Left lobe of liver (tissue), 2 donors: ENCODE data around the gene CFHR1. TPM values are rescaled to one million over a fixed set of nuclear protein-coding genes. Genes with fewer than 3 reads are reported as not detected.
A peak's percentile ranks its signal among the peaks of the same experiment; 100 is the strongest.
"Not testable (repeated sequence)": the region's sequence is repeated elsewhere in the genome, so short reads cannot be mapped to it uniquely, and the experiment has no call there.

Source experiments
- ATAC-seq: fragments of 200-7000 bp; cut with Tn5 transposase; one replicate; pipeline ENCODE4 v1.9.1; 2020; ENCODE audit warnings: mild to moderate bottlenecking, moderate library complexity
- DNase-seq: peaks from one replicate; pipeline ENCODE4 v3.0.0-alpha.2; 2020; ENCODE audit warnings: low spot score
- total RNA-seq: library from RNA; stranded (reverse); gene quantifications from one replicate; pipeline ENCODE4 v1.2.1, GENCODE V29; 2021
- donor health status: DM: no; HTN: no; CAD: no; lungs with moderate emphysema.
- donor health status: DM: no; HTN: yes; CAD: no.

The CFHR1 gene
- total RNA-seq, result 675 TPM

DNA sequence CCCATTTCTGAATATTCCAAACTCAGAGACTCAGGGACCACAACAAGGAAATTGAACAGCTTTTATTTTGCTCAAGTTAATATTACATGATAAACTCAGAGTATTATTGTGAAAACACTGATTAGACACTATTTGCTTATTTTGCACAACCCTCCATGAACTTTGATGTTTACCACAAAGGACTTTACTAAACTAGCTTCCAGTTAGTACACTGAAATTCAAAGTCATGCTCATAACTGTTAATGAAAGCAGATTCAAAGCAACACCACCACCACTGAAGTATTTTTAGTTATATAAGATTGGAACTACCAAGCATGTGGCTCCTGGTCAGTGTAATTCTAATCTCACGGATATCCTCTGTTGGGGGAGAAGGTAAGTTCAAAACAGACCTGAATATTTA, at the start of gene CFHR1:
Gene CFHR1 (plus strand): TSS at position 201 of the 400 bp plus-strand sequence. CDS start 114 bp downstream, at position 315.
- peak; percentile 70 for ATAC-seq
- not testable (repeated sequence) for DNase-seq

DNA sequence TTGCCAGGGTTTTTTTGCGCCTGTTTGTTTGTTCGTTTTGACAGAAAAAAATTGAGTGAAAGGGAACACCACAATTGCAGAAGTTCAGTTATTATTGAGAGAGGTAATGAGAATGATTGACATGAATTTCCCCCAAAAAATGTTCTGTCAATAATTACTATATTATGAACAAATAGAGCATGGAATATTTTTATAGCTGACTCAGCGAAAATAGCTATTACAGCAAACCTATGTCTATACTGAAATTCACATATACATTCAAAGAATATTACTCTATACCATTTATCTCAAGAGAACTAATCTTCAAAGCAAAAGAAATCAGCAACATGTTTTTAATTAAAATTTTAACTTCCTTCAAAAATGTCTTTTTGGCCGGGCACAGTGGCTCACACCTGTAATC, 49.7 kb upstream of the CFHR1 start:
- ATAC-seq, DNase-seq: not testable (repeated sequence)

DNA sequence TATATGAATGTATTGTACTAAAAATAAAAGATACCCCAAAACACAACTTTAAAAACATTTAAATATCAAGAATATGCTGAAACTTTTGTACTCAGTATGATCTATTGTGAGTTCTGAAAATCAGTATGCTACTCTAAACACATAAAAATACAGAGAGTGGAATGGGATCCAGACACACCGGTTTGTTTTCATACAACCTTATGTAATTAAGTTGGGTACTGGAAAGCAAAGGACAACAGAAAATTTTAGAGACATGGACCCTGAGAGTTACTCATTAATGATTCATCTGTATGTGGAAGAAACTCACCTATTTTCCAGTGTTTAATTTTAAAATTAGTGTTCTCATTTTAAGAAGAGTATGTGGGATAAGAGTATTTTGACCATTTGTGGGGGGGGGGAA, 45.8 kb upstream of the CFHR1 start:
- ATAC-seq (peak; percentile 51), DNase-seq (no peak)

DNA sequence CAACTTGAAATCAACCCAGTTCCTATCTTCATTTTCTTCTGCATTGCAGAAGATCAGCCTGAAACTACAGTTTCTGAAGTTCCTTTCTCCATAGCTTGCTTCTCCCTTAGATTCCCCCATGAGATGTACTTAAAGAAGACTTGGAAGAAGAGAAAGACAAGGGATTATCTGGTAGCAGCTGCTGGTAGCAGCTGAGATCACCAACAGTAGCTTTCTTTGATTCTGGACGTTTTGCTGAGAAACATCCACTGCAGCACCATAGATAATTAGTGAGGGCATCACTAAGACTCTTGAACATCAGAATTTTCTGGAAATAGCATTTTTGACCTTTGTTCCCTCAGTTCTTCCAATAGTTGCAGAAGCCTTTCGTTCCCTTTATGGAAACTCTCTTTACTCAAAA, 45.4 kb upstream of the CFHR1 start:
- ATAC-seq, result peak; percentile 47
- no peak for DNase-seq

DNA sequence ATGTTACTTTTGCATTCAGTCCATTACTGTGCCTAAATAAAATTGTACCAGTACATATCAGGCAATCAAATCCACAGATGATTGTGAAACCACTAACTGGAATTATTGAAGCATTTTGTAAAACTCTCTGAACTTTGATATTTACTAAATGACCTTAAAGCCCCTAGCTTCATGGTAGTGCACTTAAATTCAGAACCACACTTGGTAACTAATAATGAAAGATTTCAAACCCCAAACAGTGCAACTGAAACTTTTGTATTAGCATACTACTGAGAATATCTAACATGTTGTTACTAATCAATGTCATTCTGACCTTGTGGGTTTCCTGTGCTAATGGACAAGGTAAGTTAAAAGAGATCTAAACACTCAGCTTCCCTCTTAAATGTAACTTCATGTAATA, 44.9 kb upstream of the CFHR1 start, which contains the start of gene CFHR3:
Gene CFHR3 (plus strand): TSS at position 238 of the 400 bp plus-strand sequence. CDS start 47 bp downstream, at position 285.
- DNase-seq, result no peak
- ATAC-seq, result peak; percentile 64

DNA sequence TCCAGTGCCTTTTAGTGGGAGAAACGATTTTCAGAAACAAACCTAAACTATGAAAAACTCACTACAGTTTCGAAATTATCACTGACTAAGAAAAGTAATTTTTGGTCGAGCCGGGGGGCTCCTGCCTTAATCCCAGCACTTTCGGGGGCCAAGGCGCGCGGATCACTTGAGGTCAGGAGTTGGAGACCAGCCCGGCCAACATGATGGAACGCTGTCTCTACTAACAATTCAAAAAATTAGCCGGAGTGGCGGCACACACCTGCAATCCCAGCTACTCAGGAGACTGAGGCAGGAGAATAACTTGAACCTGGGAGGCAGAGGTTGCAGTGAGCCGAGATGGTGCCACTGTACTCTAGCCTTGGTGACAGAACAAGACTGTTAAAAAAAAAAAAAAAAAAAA, 41.9 kb upstream of the CFHR1 start:
- ATAC-seq, result peak; percentile 15
- DNase-seq, result no peak

DNA sequence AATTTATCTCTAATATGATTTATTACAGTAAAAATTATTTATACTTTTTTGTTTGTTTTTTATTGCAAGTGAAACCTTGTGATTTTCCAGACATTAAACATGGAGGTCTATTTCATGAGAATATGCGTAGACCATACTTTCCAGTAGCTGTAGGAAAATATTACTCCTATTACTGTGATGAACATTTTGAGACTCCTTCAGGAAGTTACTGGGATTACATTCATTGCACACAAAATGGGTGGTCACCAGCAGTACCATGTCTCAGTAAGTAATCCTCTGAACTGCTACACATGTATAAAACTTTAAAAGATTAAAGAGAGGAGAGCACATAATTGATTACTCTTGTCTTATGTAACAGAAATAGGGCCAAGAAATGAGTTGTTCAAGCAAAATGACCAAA, 40.4 kb upstream of the CFHR1 start:
- no peak for ATAC-seq
- no peak for DNase-seq

DNA sequence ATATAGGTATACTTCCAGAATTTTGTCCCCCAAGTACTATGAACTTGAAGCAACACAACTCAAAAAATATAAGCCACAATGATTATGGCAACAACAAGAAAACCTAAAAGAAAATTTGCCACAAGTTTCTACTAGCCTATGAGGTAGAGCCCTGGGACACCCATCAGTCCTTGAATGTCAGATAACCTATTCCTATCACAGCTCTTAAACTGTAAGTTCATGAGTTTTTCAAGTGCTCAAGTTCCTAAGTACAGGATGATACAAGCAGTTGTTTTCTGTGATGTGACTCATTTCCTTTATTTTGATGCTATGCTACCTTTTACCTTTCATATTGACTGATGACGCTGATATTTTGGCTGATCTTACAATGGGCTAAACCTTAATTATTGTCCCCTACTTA, 28.3 kb upstream of the CFHR1 start:
- not testable (repeated sequence) for DNase-seq, ATAC-seq

DNA sequence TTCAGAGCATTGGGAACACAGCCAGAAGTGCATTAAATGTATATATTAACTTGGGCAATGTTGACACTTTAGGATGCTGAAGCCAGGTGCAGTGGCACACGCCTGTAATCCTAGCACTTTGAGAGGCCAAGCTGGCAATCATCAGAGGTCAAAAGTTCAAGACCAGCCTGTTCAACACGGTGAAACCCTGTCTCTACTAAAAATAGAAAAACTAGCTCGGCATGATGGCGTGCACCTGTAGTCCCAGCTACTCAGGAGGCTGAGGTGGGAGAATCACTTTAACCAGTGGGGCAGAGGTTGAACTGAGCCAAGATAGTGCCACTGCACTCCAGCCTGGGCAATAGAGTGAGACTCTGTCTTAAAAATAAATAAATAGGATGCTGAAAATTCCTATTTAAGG, 25.4 kb upstream of the CFHR1 start:
- peak; percentile 36 for ATAC-seq
- not testable (repeated sequence) for DNase-seq

DNA sequence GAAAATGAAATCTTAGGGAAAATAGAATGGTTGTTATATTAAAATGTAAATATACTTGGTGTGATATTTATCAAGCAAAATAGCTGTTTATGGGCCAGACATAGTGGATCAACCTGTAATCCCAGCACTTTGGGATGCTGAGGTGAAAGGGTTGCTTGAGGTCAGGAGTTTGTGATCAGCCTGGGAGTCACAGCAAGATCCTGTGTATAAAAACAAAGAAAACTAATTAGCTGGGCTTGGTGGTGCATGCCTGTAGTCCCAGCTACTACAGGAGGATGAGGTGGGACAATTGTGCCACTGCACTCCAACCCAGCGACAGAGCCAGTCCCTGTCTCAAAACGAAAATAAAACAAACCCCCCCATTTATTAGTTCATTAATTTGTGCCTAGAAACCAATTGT, 21.6 kb upstream of the CFHR1 start:
- ATAC-seq (peak; percentile 41), DNase-seq (no peak)

DNA sequence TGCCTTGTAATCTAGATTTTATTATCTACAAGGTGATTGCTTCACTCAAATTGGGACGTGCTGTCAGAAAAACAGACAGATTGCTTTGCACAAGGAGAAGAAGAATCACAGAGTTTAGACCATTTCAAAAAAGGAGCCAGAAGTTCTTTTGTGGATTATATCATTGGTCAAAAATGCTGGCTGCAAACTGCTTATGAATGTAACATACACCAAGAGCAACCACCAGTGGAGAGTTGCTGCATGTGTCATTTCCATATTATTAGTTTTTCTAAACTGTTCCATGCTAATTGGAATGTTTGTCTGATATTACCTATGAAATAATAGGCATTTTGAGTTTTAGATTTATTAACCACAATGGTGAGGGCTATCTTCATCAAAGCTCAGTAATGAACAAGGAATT, 17.6 kb upstream of the CFHR1 start:
- not testable (repeated sequence) for DNase-seq, ATAC-seq

DNA sequence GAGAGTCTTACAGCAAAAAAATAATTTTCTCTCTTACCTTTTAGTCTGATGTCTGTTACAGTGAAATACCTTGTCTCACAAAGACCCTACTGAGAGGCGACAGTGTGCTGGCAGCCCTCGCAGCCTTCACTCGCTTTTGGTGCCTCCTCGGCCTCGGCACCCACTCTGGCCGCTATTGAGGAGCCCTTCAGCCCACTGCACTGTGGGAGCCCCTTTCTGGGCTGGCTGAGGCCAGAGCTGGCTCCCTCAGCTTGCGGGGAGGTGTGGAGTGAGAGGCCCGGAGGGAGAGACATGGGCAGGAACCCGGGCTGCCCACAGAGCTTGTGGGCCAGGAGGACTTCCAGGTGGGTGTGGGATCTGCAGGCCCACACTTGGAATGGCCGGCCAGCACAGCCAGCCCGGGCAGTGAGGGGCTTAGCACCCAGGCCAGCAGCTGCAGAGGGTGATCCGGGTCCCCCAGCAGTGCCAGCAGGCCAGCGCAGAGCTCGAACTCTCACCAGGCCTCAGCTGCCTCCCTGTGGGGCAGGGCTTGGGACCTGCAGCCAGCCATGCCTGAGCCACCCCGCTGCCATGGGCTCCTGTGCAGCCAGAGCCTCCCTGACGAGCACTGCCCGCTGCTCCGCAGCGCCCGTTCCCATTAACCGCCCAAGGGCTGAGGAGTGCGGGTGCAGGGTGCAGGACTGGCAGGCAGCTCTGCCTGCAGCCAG, 10.8 kb upstream of the CFHR1 start:
- ATAC-seq, result no peak

DNA sequence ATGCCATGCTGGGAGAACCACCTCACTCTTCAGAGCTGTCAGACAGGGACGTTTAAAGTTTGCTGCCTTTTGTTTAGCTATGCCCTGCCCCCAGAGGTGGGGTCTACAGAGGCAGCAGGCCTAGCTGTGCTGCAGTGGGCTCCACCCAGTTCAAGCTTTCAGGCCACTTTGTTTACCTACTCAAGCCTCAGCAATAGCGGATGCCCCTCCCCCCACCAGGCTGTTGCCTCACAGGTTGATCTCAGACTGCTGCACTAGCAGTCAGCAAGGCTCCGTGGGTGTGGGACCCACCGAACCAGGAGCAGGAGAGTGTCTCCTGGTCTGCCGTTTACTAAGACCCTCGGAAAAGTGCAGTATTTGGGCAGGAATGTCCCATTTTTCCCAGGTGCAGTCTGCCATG, 2.1 kb upstream of the CFHR1 start:
- ATAC-seq, result peak; percentile 26

More for the DNA sequence above, 10.8 kb upstream of the CFHR1 start:
- DNase-seq, result no peak

DNA sequence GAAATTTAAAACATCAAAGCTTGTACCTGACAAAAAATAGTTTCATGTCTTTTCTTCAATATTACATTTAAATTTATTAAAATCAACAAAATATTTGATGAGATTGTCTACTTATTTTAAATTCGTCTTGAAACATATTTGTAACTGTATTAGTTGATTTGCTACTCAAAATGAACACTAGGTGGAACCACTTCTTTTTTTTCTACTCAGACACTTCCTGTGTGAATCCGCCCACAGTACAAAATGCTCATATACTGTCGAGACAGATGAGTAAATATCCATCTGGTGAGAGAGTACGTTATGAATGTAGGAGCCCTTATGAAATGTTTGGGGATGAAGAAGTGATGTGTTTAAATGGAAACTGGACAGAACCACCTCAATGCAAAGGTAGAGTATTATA, 8.3 kb downstream of the CFHR1 start:
- ATAC-seq, result peak; percentile 76

More for the DNA sequence above, 2.1 kb upstream of the CFHR1 start:
- DNase-seq, result peak; percentile 78

DNA sequence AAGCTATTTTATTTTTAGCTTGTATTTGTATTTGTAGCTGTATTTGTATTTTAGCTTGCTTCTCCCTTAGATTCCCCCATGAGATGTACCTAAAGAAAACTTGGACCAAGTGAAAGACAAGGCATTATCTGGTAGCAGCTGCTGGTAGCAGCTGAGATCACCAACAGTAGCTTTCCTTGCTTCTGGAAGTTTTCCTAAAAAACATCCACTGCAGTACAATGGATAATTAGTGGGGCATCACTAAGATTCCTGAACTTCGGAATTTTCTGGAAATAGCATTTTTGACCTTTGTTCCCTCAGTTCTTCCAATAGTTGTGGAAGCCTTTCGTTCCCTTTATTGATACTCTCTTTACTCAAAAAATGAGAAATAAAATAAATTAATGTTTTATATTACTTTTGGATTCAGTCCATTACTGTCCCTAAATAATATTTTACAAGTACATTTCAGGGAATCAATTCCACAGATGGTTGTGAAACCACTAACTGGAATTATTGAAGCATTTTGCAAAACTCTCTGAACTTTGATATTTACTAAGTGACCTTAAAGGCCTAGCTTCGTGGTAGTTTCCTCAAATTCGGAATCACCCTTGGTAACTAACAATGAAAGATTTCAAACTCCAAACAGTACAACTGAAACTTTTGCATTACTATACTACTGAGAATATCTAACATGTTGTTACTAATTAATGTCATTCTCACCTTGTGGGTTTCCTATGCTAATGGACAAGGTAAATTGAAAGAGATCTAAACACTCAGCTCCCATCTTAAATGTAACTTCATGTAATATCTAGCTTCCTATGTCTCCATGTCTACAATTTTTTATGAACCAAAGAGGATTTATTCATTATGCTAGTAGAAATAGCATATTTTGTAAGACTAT, 30.3 kb downstream of the CFHR1 start:
- DNase-seq, result not testable (repeated sequence)
- ATAC-seq, result peak; percentile 80

More for the DNA sequence above, 8.3 kb downstream of the CFHR1 start:
- DNase-seq, result not testable (repeated sequence)

DNA sequence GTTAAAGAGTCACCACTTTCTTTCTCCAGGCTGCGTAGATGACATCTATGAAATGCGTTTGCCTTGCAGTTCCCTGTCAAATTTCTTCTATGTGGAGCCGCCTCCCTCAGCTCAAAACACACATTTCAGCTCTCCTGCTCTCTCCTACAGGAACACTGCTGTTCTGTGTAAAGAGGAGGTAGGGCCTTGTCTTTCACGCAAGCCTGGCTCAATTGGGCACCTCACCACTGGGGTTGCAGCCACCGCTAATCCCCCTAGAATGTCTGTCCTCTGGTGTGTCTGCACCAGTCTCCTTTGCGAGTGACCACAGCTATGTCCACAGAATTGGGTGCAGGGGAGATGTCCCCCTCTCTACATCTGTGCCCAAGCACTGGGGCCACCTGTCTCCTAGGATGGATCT, 36.5 kb downstream of the CFHR1 start:
- ATAC-seq (no peak), DNase-seq (no peak)

DNA sequence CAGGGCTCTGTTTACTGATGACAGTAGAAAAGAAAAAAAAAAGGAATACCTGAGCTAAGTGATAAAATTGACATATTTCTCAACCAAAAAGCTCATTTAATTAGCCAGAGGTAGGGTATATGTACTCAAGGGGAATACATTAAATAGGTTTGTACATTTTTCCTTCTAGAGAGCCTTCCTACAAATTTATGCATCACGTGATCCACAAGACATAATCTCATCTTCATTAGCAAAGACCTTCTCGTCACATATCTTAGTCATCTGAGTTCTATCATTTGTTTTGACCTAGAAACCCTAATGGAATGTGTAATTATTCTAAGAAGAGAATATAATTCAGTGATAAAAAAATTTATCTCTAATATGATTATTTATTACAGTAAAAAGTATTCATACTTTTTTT, 37.7 kb downstream of the CFHR1 start:
- no peak for ATAC-seq
- DNase-seq, result no peak

DNA sequence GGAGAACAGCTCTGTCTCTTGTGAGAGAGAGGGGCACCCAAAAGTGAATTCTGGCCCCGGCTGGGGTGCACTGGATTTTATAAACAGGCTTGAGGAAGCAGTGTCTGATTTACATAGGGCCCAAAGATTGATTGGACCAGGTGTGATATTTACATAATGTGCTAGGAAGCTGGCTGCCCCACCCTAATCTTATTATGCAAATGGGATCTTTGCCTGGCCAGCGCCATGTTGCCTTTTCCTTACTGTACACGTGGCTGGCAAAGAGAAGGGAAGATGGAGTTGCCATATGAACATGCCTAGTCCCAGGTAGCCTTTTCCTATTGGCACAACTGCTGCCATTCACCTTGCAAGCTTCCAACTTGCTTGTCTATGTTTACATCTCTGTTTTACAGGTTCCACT, 39.3 kb downstream of the CFHR1 start:
- ATAC-seq, result no peak
- DNase-seq, result no peak

DNA sequence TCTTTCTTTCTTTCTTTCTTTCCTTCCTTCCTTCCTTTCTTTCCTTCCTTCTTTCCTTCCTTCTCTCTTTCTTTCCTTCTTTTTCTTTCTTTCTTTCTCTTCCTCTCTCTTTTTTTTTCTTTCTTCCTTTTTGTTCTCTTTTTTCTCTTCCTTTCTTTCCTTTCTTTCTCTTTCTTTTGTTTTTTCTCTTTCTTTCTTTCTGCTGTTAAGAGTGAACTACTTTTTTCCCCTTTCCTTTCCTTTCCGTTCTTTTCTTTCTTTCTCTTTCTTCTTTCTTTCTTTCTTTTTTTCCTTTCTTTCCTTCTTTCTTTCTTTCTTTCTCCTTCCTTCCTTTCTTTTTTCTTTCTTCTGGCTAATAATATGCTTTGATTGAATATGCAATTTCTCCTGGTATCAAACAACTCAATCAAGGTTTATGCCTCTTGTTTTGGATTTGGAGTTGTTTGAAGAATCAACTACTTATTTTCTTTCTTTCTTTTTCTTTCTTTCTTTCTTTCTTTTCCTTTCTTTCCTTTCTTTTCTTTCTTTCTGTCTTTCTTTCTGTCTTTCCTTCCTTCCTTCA, 40.9 kb downstream of the CFHR1 start:
- DNase-seq, result no peak
- no peak for ATAC-seq

DNA sequence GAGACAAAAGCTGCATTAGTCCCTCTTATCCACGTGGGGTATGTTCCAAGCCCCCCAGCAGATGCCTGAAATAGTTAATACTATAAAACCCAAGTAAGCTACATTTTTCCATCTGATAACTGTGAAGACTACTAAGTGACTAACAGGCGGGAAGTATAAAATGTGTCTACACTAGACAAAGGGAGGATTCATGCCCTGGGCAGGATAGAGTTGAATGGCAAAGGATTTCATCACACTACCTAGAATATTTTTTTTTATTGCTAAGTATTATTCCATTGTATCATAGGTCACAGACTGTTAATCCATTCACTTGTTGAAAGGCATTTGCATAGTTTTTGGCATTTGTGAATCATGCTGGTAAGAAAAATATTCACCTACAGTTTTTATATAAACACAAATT, 41.9 kb downstream of the CFHR1 start:
- no peak for ATAC-seq
- no peak for DNase-seq

DNA sequence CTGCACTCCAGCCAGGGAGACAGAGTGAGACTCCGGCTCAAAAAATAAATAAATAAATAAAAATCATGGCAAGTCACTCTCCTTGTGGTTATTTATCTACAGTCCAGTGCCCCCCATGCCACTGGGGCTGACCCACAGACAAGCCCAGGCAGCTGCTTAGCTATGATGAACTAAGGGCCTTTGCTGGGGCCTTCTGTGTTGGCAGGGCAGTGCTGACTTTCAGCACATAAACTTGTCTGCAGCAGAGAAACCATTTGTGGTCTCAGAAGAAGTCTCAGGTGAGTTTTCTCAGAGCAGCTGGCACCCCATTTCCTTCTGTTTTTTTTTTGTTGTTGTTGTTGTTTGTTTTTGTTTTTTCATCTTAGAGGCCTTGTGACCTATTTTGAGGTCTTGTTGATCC, 47.4 kb downstream of the CFHR1 start:
- DNase-seq (no peak), ATAC-seq (no peak)
